Activated naive CD8-positive, alpha-beta T cell (primary cell): ENCODE measurements around the gene CENPP.
"Not testable (repeated sequence)": the region's sequence is repeated elsewhere in the genome, so short reads cannot be mapped to it uniquely, and the experiment has no call there.

ENCODE experiments used
- H3K27ac Mint-ChIP-seq: one replicate; pipeline ENCODE4 v1.8.0; 2021; ENCODE audit warnings: mixed read lengths
- H3K27me3 Mint-ChIP-seq: one replicate; pipeline ENCODE4 v1.8.0; 2021; ENCODE audit warnings: mixed read lengths
- H3K36me3 Mint-ChIP-seq: one replicate; pipeline ENCODE4 v1.8.0; 2021; ENCODE audit warnings: mixed read lengths
- H3K4me1 Mint-ChIP-seq: one replicate; pipeline ENCODE4 v1.8.0; 2021; ENCODE audit warnings: low read depth, mixed read lengths
- H3K4me3 Mint-ChIP-seq: one replicate; pipeline ENCODE4 v1.8.0; 2021; ENCODE audit warnings: mild to moderate bottlenecking, mixed read lengths
- H3K9me3 Mint-ChIP-seq: one replicate; pipeline ENCODE4 v1.8.0; 2021; ENCODE audit warnings: low read depth, mixed read lengths

CENPP gene

DNA sequence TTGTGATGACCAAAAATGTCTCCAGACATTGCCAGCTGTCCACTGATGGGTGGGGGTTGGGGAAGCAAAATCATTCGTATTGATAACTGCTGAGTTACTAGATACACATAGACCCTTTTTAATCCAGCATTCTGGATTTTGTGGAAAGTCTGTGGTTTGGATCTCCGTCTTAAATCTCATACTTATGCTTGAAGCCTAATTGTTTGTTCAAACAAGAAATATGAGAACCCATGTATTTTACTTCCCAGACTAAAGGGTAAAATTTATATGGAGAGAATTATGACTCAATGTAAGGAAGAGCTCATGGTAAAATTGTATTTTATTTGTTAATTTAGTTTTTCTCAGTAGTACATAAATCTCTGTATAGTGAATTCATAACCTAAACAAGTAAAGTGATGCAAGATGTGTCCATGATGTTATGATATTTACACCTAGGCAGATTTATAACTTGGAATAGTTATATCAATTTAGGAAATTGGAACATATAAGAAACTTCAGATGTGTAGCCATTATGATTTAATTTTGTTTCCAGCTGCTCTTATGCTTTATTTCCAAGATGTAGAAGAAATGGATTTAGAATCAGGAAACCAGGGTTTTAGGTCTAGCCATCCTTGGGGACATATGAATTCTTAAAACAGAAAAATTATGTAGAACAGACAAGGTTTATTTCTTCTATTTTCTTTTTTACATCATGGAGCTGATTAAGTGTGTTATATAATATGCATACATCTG lies 83.2 kb downstream of the CENPP start:
- H3K27ac Mint-ChIP-seq, result peak overlapping the region; percentile 58
- no peak overlapping the region for H3K4me3 Mint-ChIP-seq
- H3K4me1 Mint-ChIP-seq, result peaks cover 29% of the 10 kb centered on the region

DNA sequence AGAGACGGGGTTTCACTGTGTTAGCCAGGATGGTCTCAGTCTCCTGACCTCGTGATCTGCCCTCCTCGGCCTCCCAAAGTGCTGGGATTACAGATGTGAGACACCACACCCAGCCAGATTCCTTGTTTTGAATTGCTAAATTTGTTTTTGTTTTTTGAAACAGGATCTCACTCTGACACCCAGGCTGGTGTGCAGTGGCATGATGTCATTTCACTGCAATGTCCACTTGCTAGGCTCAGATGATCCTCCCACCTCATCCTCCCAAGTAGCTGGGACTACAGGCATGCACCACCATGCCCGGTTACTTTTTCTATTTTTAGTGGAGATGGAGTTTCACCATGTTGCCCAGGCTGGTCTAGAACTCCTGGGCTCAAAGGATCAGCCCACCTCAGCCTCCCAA lies 85.4 kb downstream of the CENPP start:
- H3K4me1 Mint-ChIP-seq, result peaks cover 13% of the 10 kb centered on the region
- not testable (repeated sequence) for H3K9me3 Mint-ChIP-seq, H3K27me3 Mint-ChIP-seq, H3K4me3 Mint-ChIP-seq, H3K36me3 Mint-ChIP-seq, H3K27ac Mint-ChIP-seq

More for the DNA sequence above, 83.2 kb downstream of the CENPP start:
- H3K27me3 Mint-ChIP-seq, result no peaks in the 10 kb centered on the region
- no peaks in the 10 kb centered on the region for H3K9me3 Mint-ChIP-seq
- peaks cover 5% of the 10 kb centered on the region for H3K36me3 Mint-ChIP-seq

DNA sequence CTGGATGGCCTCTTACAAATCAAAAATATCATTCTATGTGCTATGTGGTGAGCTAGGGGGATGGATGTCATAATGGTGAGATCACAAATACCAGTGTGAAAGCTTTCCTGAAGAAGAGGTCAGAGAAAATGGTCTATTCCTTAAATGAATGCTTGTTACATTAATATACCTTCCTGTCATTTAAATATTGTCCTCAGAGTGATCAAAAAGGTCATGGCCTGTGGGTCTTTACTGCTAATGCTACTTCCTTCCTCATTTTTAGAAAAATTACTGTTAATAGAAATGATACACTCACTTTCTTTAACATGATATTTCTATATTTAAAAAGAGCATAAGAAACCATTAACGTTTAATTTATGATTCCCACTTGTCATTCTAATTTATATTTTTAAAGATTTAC lies 88.8 kb downstream of the CENPP start:
- no peak overlapping the region for H3K27ac Mint-ChIP-seq
- no peaks in the 10 kb centered on the region for H3K27me3 Mint-ChIP-seq
- H3K4me3 Mint-ChIP-seq, result no peak overlapping the region
- no peaks in the 10 kb centered on the region for H3K4me1 Mint-ChIP-seq
- peaks cover 5% of the 10 kb centered on the region for H3K36me3 Mint-ChIP-seq
- H3K9me3 Mint-ChIP-seq, result no peaks in the 10 kb centered on the region

DNA sequence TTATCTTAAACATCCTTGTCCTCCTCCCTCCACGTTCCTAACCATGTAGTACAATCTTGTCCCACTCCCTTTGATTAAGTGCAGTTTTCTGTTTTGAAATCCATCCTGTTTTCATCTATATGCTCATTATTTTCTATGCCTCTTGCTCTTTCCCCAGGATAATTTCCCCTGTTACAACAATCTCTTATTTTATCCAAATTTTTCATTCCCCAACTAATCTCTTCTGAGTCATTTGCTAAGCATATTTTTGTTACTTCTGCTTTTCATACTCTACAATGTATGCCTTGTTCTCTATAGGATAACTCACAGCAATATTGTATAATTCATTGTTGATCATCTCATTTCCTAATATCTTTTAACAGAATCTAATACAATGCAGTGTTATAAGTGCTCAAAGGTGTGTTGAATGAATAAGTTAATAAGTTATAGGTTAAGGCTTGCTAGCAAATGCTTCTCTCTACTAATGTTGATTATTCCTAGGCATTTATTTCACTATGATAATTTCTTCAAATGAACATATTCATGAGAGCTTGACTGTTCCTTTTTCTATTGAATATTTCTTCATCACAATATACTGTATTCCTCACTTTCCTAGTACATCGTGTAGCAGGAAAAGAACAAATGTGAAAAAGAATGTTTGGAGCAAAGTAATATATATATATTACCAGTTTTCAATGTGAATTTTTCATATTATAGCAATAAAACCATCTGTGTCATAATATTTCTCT lies 97.0 kb downstream of the CENPP start:
- no peaks in the 10 kb centered on the region for H3K27me3 Mint-ChIP-seq
- H3K4me1 Mint-ChIP-seq, result no peaks in the 10 kb centered on the region
- H3K4me3 Mint-ChIP-seq, result no peak overlapping the region
- no peak overlapping the region for H3K27ac Mint-ChIP-seq
- peaks cover 9% of the 10 kb centered on the region for H3K36me3 Mint-ChIP-seq
- no peaks in the 10 kb centered on the region for H3K9me3 Mint-ChIP-seq

DNA sequence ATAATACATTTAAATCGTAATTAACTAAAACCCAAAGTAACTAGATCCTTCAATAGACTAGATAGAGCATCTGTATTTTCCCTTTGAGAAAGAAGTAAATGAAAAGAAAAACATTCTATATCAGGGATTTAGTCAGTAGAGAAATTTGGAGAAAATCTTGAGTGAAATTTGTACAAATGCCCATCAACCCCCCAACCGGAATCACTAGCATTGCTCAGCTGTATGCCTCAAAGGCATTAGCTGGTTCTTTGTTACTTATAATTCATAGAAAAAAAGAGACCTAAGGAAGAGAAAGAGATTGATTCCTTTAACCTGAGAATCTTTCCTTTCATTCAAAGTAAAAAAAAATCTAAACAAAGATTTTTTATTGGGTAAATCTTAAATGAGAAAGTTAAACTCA lies 97.9 kb downstream of the CENPP start:
- Mint-ChIP-seq H3K9me3 (no peaks in the 10 kb centered on the region), H3K36me3 (peaks cover 9% of the 10 kb centered on the region), H3K4me3 (no peak overlapping the region), H3K27me3 (no peaks in the 10 kb centered on the region), H3K27ac (no peak overlapping the region), H3K4me1 (no peaks in the 10 kb centered on the region)

DNA sequence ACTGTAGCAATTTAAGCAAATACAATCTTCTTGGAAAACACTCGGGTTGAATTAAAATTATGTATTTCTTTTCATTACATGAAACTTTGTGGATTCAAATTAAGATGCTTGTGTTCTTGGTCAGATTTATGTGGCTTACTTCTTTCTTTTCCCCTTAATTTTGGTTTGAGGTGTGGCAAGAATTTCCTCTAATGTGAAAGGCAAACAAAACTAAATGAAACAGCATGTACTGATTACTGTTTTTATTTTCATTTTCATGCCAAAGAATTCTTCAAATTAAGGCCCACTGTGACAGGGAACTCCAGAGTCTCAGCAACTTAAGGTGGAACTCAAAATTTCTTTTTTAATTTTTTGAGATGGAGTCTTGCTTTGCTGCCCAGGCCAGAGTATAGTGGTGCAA lies 98.6 kb downstream of the CENPP start, which contains the start of gene OMD:
OMD (minus strand) TSS at position 132 of the 400 bp plus-strand sequence. CDS start 6,913 bp downstream, outside the sequence.
- Mint-ChIP-seq H3K36me3 (peaks cover 9% of the 10 kb centered on the region), H3K27ac (no peak within 1 kb of the TSS), H3K27me3 (no peaks in the 10 kb centered on the region), H3K9me3 (no peaks in the 10 kb centered on the region), H3K4me1 (no peaks in the 10 kb centered on the region), H3K4me3 (no peak within 1 kb of the TSS)

DNA sequence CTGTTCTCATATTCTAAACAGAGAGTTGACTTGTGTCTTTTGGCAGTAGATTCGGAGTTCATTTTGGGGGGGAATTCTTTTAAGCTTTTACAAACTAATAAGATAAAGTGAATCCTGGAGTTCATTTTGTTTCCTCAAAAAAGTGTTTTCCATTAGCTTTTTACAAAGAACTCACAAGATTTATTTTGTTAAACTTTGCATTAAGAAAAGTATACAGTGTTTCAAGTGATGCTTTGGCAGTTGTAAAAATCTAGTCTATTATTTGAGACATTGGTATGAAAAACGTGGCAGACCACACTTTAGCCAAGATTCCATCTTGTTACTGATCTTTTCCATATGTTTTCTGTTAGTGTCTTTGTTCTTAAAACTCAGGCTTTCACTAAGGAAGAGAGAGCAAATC lies 99.7 kb downstream of the CENPP start:
- Mint-ChIP-seq H3K9me3 (no peaks in the 10 kb centered on the region), H3K4me3 (no peak overlapping the region), H3K36me3 (peaks cover 11% of the 10 kb centered on the region), H3K4me1 (no peaks in the 10 kb centered on the region), H3K27ac (no peak overlapping the region), H3K27me3 (no peaks in the 10 kb centered on the region)

DNA sequence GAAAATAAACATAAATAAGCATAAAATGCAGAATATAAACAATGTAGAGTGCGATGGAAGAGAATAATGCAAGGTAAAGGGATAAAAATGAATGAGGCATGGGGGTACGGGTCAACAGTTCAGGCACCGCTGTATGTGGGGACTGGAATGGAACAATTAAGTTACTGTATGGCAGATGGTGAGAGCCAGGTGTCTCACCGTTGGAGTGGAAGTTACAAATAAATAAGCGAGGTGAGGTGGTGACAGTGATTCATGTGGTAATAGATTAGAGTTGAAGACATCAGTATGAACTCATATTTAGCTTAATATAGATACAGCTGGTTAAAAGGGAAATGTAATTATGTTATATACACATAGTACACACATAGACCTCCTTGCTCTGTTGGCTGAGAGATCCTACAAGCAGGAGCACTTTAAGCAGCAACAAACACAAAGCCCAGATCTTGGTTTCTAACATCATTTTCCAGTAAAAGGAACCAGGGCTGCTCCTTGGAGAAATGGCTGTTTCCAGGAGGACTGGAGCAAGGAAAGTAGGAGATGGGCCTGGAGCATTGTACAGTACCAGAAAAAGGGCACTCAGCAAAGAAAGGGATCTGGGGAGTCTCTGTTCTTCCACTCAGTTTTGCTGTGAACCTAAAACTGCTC lies 100.9 kb downstream of the CENPP start:
- peaks cover 6% of the 10 kb centered on the region for H3K36me3 Mint-ChIP-seq

DNA sequence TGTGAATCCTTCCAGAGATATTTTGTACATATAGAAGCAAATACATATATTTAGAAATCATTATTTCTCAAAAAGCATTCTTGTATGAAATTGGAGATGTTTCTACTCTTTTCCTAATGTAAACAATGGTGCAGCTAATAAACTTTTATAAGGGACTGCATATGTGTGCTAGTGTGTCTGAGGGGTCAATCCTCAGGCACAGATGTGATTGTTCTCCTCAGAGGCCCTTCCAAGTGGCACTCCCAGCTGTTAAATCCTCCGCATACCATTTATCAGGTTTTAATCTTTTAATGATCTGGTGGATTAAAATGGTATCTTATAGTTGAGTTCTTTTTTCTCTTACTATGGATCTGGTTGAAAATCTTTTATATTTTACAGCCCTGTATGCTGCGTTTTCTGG lies 104.1 kb downstream of the CENPP start:
- Mint-ChIP-seq H3K4me3 (no peak overlapping the region), H3K36me3 (peaks cover 2% of the 10 kb centered on the region), H3K9me3 (no peaks in the 10 kb centered on the region), H3K4me1 (no peaks in the 10 kb centered on the region), H3K27me3 (no peaks in the 10 kb centered on the region), H3K27ac (no peak overlapping the region)

More for the DNA sequence above, 100.9 kb downstream of the CENPP start:
- no peak overlapping the region for H3K27ac Mint-ChIP-seq
- no peaks in the 10 kb centered on the region for H3K27me3 Mint-ChIP-seq
- H3K9me3 Mint-ChIP-seq, result no peaks in the 10 kb centered on the region
- H3K4me1 Mint-ChIP-seq, result no peaks in the 10 kb centered on the region
- no peak overlapping the region for H3K4me3 Mint-ChIP-seq

DNA sequence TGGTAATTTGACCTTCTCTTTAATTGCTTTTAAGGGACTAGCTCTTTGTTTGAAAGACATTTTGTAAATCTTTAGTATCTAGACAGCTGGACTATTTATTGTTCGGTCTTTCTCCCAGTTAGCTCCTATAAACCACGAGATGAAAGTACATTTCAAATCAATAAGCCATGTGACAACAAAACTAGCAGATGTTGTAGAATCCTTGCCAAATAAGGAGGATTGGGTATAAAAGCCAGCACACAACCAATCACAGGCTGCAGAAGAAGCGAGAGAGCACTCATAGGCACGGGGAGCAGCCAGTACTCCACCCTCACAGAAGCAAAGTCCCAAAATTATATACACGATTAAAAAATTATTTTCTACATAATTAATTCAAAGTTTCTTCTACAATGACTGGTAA lies 106.6 kb downstream of the CENPP start:
- Mint-ChIP-seq H3K36me3 (peaks cover 2% of the 10 kb centered on the region), H3K4me3 (no peak overlapping the region), H3K4me1 (no peaks in the 10 kb centered on the region), H3K27ac (no peak overlapping the region), H3K9me3 (no peaks in the 10 kb centered on the region), H3K27me3 (no peaks in the 10 kb centered on the region)

DNA sequence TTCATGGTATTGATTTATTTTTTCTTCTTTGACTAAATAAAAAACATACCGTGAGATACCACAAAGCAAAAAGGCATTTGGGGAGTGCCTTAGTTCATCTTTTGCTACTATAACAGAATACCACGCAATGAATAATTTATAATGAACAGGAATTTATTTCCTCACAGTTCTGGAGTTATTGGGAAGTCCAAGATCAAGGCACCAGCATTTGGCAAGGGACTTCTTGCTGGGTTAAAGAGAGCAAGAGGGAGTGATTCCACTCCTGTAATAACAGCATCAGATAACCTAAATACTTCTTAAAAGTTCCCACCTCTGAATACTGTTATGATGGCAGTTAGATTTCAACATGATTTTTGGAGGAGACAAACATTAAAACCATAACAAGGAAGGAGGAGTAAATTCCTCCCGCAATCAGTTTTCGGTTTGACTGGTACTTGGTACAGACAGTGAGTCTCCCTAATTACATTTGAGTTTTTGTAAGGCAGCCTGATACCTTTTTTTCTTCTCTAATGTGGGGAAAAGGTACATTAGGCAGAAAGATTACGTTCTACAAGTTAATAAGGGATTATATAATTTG lies 107.3 kb downstream of the CENPP start:
- Mint-ChIP-seq H3K27ac (no peak overlapping the region), H3K9me3 (no peaks in the 10 kb centered on the region), H3K4me1 (no peaks in the 10 kb centered on the region)

DNA sequence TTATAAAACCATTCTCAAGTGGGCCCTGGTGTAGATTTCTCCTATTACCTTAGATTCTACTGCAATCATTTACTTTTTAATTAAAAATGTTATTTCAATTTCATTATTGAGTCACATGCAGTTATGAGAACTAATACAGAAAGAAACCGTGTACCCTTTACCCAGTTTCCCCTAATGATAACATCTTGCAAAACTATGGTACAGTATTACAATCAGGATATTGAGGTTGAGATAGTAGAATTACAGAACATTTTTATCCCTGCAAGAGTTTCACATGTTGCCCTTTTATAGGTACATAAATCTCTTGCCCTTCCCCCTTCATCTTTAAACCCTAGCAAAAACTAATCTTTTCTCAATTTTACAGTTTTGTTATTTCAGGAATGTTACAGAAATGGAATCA lies 109.5 kb downstream of the CENPP start:
- no peak overlapping the region for H3K27ac Mint-ChIP-seq
- no peaks in the 10 kb centered on the region for H3K9me3 Mint-ChIP-seq
- H3K4me1 Mint-ChIP-seq, result peaks cover under 1% of the 10 kb centered on the region
- H3K36me3 Mint-ChIP-seq, result no peaks in the 10 kb centered on the region
- no peaks in the 10 kb centered on the region for H3K27me3 Mint-ChIP-seq
- H3K4me3 Mint-ChIP-seq, result no peak overlapping the region

More for the DNA sequence above, 107.3 kb downstream of the CENPP start:
- Mint-ChIP-seq H3K27me3 (no peaks in the 10 kb centered on the region), H3K4me3 (no peak overlapping the region), H3K36me3 (peaks cover 2% of the 10 kb centered on the region)

DNA sequence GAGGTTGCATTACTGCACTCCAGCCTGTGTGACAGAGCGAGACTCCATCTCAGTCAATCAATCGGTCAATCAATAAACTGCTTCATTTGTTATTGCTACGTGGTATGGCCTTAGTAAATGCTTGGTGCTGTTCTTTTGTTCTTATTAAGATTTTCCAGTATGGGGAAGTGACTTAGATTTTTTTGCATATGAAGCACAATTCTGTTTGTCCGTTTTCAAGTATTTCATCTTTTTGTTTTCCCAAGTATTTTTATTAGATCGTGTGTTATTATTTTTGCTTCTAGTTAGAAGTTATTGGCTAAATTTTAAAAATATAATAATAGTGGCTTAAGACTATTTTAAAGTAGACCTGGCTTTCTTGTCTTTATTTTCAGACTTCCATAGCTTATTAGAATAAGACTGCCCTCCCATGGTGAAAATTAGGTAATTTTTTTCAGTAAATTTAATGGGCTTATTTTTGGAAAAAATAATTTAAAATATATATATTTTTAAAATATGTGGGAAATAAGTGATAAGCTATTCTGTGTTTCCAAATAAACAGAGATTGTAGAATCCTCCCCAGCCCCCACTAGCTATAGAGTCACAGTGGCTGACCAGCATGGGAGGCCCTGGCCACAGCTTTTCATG lies 113.3 kb downstream of the CENPP start:
- Mint-ChIP-seq H3K27ac (no peak overlapping the region), H3K4me1 (peaks cover 3% of the 10 kb centered on the region)

DNA sequence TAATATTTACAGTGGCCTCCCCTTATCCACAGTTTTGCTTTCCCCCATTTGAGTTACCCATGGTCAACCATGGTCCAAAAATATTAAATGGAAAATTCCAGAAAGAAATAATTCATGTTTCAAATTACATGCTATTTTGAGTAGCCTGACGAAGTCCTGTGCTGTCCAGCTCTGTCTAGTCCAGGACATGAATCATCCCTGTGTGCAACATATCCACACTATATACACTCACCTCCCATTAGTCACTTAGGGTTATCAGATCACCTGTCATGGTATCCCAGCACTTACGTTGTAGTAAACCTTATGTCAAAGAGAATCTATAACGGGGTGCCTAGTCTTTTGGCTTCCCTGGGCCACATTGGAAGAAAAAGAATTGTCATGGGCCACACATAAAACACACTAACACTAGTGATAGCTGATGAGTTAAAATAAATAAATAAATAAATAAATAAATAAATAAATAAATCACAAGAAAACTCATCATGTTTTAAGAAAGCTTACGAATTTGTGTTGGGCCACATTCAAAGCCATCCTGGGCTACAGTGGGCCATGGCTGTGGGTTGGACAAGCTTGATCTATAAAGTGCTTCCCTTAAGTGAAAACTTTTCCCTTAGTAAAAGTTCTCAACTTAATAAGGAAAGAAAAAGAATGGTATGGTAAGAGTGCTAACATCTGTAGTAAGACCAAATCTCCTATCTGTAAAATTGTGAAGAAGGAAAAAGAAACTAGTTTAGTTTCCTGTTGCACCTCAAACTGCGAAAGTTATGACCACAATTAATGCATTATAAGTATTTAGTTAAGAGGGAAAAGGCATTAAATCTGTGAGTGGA lies 114.4 kb downstream of the CENPP start:
- Mint-ChIP-seq H3K27ac (no peak overlapping the region), H3K9me3 (no peaks in the 10 kb centered on the region), H3K36me3 (no peaks in the 10 kb centered on the region), H3K27me3 (no peaks in the 10 kb centered on the region), H3K4me1 (peaks cover 3% of the 10 kb centered on the region), H3K4me3 (no peak overlapping the region)

More for the DNA sequence above, 113.3 kb downstream of the CENPP start:
- Mint-ChIP-seq H3K9me3 (no peaks in the 10 kb centered on the region), H3K4me3 (no peak overlapping the region), H3K36me3 (no peaks in the 10 kb centered on the region), H3K27me3 (no peaks in the 10 kb centered on the region)
